Transverse colon (tissue), 4 donors: ENCODE data around the gene MEIKIN. TPM values are rescaled to one million over a fixed set of nuclear protein-coding genes. Genes with fewer than 3 reads are reported as not detected.

ENCODE experiments used
- DNase-seq: peaks from one replicate; pipeline ENCODE4 v3.0.0-alpha.2; 2019
- H3K27ac ChIP-seq, 4 donors: fragments of 200-600 bp; sonication (generic); 2 replicates each; pipeline ENCODE4 v1.5.1; 2016 to 2018; ENCODE audit warnings: inconsistent platforms in 4 of 4
- H3K27me3 ChIP-seq: fragments of 200-600 bp; sonication (generic); 2 replicates; pipeline ENCODE4 v1.5.1; 2017; ENCODE audit warnings: inconsistent platforms
- H3K36me3 ChIP-seq, 4 donors: fragments of 200-600 bp; sonication (generic); 2 replicates each; pipeline ENCODE4 v1.5.1; 2017 to 2019; ENCODE audit warnings: inconsistent platforms in 4 of 4
- H3K4me1 ChIP-seq, 4 donors: fragments of 200-600 bp; sonication (generic); 2 replicates each; pipeline ENCODE4 v1.5.1; 2017 to 2020; ENCODE audit warnings: inconsistent platforms in 4 of 4
- H3K4me3 ChIP-seq, 4 donors: fragments of 200-600 bp; sonication (generic); 1 replicate in 1 of 4; 2 replicates in 3 of 4; pipeline versions ENCODE4 v1.5.1 to v1.6.1; 2017 to 2019; ENCODE audit warnings: inconsistent platforms in 4 of 4
- H3K9me3 ChIP-seq, 2 donors: fragments of 200-600 bp; sonication (generic); 2 replicates each; pipeline ENCODE4 v1.5.1; 2017 to 2019; ENCODE audit warnings: inconsistent platforms in 2 of 2
- EP300 ChIP-seq: sonication (generic); formaldehyde crosslinking; IDR thresholded peaks from one replicate; pipeline ENCODE4 v1.6.1; 2017; ENCODE audit warnings: antibody characterized with exemption, low read depth
- POLR2A ChIP-seq: fragments of 450-650 bp; IDR thresholded peaks from one replicate; pipeline ENCODE4 v1.6.1; 2016; ENCODE audit warnings: antibody characterized with exemption, mild to moderate bottlenecking, moderate library complexity
- POLR2AphosphoS5 ChIP-seq, 3 donors: sonication (generic); formaldehyde crosslinking; IDR thresholded peaks; one replicate each; pipeline ENCODE4 v1.6.1; 2016; ENCODE audit warnings: antibody characterized with exemption in 3 of 3
- WGBS, 2 donors: methylation state at CpG; one replicate each; pipeline ENCODE4 v1.1.5; 2018; ENCODE audit warnings: low coverage in 1 of 2; 5-methylcytosine and 5-hydroxymethylcytosine counted together
- in situ Hi-C, 4 donors: fragments of 200-750 bp; cut with MboI; loops; one replicate each; pipeline versions ENCODE4 v1.15.0 to v1.15.1; 2017; ENCODE audit warnings: low sequenced_read_pairs in 3 of 4, low pct_ligation_motif_present in 1 of 4, low pct_unique_long_range_greater_than_20kb in 1 of 4
- intact Hi-C: fragments of 100-400 bp; cut with DNase I; formaldehyde crosslinking; loops from one replicate; pipeline ENCODE4 v1.15.1; 2023; ENCODE audit warnings: low total_unique reads
- total RNA-seq, 4 donors: library from RNA; depleted of rRNA; stranded (reverse); fragments of >200 nt; gene quantifications; one replicate each; pipeline ENCODE4 v1.1.0, GENCODE V29; 2016
- TF ChIP-seq, protein P1 (sequence below), 5 experiments: fragments of 200-600 bp in 3 of 5; fragments of 450-650 bp in 2 of 5; sonication (generic) in 3 of 5; IDR thresholded peaks; 1 replicate in 2 of 5; 2 replicates in 3 of 5; pipeline ENCODE4 v1.5.1; 2016 to 2017; ENCODE audit warnings: antibody characterized with exemption in 5 of 5, inconsistent platforms in 3 of 5, mild to moderate bottlenecking in 2 of 5, moderate library complexity in 1 of 5

Gene MEIKIN
- total RNA-seq, 4 donors from 2014 or later: not detected

- H3K27me3 ChIP-seq: no peaks in the 10 kb centered on the region
- H3K27ac ChIP-seq: no peak overlapping the region
- no peaks in the 10 kb centered on the region for H3K36me3 ChIP-seq
- TF ChIP-seq EP300: no peak
- TF ChIP-seq POLR2AphosphoS5 (IDR thresholded peaks at IDR 0.05): no peak
- TF ChIP-seq, protein P1, sequence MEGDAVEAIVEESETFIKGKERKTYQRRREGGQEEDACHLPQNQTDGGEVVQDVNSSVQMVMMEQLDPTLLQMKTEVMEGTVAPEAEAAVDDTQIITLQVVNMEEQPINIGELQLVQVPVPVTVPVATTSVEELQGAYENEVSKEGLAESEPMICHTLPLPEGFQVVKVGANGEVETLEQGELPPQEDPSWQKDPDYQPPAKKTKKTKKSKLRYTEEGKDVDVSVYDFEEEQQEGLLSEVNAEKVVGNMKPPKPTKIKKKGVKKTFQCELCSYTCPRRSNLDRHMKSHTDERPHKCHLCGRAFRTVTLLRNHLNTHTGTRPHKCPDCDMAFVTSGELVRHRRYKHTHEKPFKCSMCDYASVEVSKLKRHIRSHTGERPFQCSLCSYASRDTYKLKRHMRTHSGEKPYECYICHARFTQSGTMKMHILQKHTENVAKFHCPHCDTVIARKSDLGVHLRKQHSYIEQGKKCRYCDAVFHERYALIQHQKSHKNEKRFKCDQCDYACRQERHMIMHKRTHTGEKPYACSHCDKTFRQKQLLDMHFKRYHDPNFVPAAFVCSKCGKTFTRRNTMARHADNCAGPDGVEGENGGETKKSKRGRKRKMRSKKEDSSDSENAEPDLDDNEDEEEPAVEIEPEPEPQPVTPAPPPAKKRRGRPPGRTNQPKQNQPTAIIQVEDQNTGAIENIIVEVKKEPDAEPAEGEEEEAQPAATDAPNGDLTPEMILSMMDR (IDR thresholded peaks at IDR 0.05): no peak
- TF ChIP-seq POLR2A: no peak
- H3K4me1 ChIP-seq: peaks cover 0 to 11% (median 0%) of the 10 kb centered on the region in 4 donors
- H3K9me3 ChIP-seq: no peaks in the 10 kb centered on the region
- intact Hi-C loops: no loop called here
- in situ Hi-C loops: no loop called here
- no peak for DNase-seq
- WGBS, 2 donors: 78% methylated on average over 2 of the region's 2 CpGs; no CpG with 5 or more reads in 1 of the 2 donors
- no peak overlapping the region for H3K4me3 ChIP-seq
Measured at GRCh38 chr5:131977212-131977604, 31.7 kb upstream of the MEIKIN start.

DNA sequence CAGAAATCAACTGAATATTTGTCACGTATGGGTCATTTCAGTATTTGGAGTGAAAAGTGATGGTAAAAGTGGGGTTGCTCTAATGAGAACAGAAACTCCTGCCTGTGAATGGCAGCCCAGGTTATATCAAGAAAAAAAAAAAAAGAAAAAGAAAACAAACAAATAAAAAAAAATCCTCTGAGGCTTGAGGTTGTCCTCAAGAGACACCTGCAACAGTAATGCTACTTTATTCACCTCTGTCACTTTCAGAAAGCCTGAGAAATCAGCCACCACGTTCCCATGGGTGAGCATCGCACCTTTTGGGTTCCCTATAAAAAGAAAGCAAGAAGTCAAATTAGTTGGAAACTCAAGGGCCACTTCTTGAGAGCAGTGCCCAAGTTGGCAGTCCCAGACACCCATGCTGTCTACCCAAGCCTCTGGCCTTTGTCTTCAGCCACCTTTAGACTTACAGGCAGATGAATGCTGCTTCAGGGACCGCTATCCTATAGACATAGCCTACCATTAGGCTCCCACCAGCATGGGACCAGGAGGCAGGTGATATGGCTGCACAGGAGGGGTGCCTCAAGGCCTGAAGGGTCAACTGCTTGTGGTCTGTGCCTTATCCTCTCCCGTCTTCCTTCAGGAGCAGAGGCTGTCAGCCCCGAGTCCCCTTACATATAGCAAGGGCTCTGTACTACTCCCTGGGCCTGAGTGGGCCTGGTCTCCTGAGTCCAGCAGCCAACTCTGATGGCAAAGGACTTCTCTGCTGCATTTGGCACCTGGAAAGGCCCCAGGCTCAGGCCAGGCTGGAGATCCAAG, 31.1 kb upstream of the MEIKIN start:
- Histone ChIP-seq H3K4me3 (no peak overlapping the region), H3K4me1 (peaks cover 0 to 11% (median 0%) of the 10 kb centered on the region in 4 donors), H3K27ac (no peak overlapping the region), H3K9me3 (no peaks in the 10 kb centered on the region), H3K27me3 (no peaks in the 10 kb centered on the region), H3K36me3 (no peaks in the 10 kb centered on the region)
- 80 to 83% methylated on average over 3 to 6 of the region's 6 CpGs for WGBS, 2 donors
- TF ChIP-seq POLR2AphosphoS5 (IDR thresholded peaks at IDR 0.05): no peak
- DNase-seq: no peak
- intact Hi-C loops (no loop called here), in situ Hi-C loops (no loop called here)

DNA sequence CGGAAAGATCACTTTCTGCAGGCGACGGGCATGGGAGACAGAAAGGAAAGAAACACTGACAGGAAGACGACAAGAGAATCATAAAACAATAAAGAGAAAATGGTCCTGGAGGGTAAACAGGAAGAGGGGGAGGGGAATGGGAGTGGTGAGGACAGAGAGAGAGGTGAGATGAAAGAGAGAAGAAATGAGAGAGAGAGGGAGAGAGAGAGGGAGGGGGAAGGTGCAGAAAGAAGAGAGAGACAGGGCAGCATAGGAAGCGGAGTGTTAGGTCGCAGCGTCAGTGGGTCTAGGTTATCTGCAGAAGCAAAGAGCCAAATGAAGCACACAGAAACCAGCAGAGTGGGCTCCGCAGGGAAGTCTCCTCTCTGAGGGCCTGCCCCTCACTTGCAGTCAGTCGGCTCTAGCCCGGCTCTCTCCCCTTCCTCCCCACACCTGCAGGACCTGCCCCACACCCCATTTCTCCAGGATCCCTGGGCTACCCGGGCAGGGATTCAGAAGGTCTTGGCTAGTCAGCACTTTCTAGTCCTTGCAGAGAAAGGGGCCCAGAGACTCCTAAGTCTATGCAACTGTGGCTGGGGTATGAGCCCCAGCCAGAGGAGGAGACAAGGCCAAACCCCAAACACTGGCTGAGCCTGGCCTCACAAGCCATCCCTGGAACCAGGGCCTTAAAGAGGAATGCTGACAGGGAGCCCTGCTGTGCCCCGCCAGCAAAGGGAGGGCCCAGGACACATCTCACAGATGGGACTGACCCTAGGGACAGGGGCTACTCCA, 29.7 kb upstream of the MEIKIN start:
- H3K27ac ChIP-seq: no peak overlapping the region
- H3K4me1 ChIP-seq: peaks cover 0 to 11% (median 0%) of the 10 kb centered on the region in 4 donors
- in situ Hi-C loops: no loop called here
- WGBS, 2 donors: 26 to 36% methylated on average over 10 to 12 of the region's 12 CpGs
- H3K9me3 ChIP-seq: no peaks in the 10 kb centered on the region
- no peak for TF ChIP-seq EP300
- no peak for TF ChIP-seq POLR2A
- TF ChIP-seq POLR2AphosphoS5 (IDR thresholded peaks at IDR 0.05): no peak
- TF ChIP-seq, protein P1 (IDR thresholded peaks at IDR 0.05): no peak
- no peaks in the 10 kb centered on the region for H3K27me3 ChIP-seq
- no peak overlapping the region for H3K4me3 ChIP-seq
- H3K36me3 ChIP-seq: no peaks in the 10 kb centered on the region
- no peak for DNase-seq
- intact Hi-C loops: no loop called here

DNA sequence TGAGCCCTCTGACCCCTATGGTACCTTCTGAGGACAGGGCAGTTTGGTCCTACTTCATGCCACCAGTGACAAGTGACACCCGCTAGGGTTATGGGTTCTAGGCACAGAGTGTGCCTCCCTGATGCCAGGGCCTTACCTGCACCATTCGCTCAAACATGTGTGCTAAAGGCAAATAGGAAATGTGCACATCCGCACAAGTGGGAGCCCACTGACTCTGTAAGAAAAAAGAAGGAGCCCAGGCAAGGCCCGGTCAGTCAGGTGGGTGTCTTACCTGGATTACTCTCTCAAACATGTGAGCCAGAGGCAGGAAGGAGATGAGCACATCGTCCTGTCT, 29.1 kb upstream of the MEIKIN start:
- H3K27me3 ChIP-seq: no peaks in the 10 kb centered on the region
- no peak for TF ChIP-seq POLR2A
- no peak for TF ChIP-seq EP300
- no peak for TF ChIP-seq POLR2AphosphoS5 (IDR thresholded peaks at IDR 0.05)
- TF ChIP-seq, protein P1 (IDR thresholded peaks at IDR 0.05): no peak
- WGBS, 2 donors: 29 to 51% methylated on average over 1 to 5 of the region's 5 CpGs
- H3K4me1 ChIP-seq: peaks cover 0 to 11% (median 0%) of the 10 kb centered on the region in 4 donors
- H3K36me3 ChIP-seq: no peaks in the 10 kb centered on the region
- in situ Hi-C loops: no loop called here
- intact Hi-C loops: no loop called here
- DNase-seq: no peak
- no peak overlapping the region for H3K27ac ChIP-seq
- no peak overlapping the region for H3K4me3 ChIP-seq
- no peaks in the 10 kb centered on the region for H3K9me3 ChIP-seq
